Upper lobe of left lung (tissue), 4 donors: ENCODE results near the gene DSCAM.

Source experiments
- POLR2A ChIP-seq, 4 donors: fragments of 450-650 bp; IDR thresholded peaks; one replicate each; pipeline ENCODE4 v1.5.1; 2016 to 2017; ENCODE audit warnings: antibody characterized with exemption in 4 of 4, mild to moderate bottlenecking in 2 of 4
- POLR2AphosphoS5 ChIP-seq, 2 donors: sonication (generic); formaldehyde crosslinking; IDR thresholded peaks; one replicate each; pipeline ENCODE4 v1.5.1; 2017; ENCODE audit warnings: antibody characterized with exemption in 2 of 2
- TF ChIP-seq, protein P1 (sequence below), 6 experiments: fragments of 450-650 bp in 4 of 6; fragments of 200-600 bp in 2 of 6; sonication (generic) in 2 of 6; IDR thresholded peaks; one replicate each; pipeline ENCODE4 v1.5.1; 2016 to 2019; ENCODE audit warnings: antibody characterized with exemption in 6 of 6

DNA sequence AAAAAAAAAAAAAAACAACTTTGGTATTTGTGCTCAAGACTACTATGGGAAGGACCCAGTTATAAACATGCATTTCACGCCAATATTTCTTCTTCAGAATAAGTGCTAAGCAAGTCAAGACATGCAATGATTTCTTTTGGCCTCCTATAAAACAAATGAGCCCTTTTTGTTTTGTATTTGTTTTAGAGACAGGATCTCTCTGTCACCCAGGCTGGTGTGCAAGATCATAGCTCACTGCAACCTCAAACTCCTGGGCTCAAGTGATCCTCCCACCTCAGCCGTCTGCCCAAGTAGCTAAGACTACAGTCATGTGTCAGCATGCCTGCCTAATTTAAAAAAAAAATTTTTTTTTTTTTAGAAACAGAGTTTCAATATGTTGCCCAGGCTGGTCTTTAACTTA lies 631.0 kb downstream of the DSCAM start:
- TF ChIP-seq, protein P1, sequence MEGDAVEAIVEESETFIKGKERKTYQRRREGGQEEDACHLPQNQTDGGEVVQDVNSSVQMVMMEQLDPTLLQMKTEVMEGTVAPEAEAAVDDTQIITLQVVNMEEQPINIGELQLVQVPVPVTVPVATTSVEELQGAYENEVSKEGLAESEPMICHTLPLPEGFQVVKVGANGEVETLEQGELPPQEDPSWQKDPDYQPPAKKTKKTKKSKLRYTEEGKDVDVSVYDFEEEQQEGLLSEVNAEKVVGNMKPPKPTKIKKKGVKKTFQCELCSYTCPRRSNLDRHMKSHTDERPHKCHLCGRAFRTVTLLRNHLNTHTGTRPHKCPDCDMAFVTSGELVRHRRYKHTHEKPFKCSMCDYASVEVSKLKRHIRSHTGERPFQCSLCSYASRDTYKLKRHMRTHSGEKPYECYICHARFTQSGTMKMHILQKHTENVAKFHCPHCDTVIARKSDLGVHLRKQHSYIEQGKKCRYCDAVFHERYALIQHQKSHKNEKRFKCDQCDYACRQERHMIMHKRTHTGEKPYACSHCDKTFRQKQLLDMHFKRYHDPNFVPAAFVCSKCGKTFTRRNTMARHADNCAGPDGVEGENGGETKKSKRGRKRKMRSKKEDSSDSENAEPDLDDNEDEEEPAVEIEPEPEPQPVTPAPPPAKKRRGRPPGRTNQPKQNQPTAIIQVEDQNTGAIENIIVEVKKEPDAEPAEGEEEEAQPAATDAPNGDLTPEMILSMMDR (IDR thresholded peaks at IDR 0.05), result no peak
- TF ChIP-seq POLR2A (IDR thresholded peaks at IDR 0.05), result no peak
- TF ChIP-seq POLR2AphosphoS5 (IDR thresholded peaks at IDR 0.05), result no peak
